ENCODE measurements around the gene COA7.

COA7 gene

GRCh38 chr1:52635321-52636089 is 62.6 kb downstream of the COA7 start:
- no peak for DNase-seq (ENCODE audit: low read depth)
